Activated T-cell treated with anti-CD3 and anti-CD28 coated beads for 24 hours (primary cell): ENCODE data around the gene KCNAB1.
"Not testable (repeated sequence)": the region's sequence is repeated elsewhere in the genome, so short reads cannot be mapped to it uniquely, and the experiment has no call there.

ENCODE experiments used
- DNase-seq: peaks from one replicate; pipeline ENCODE4 v3.0.0-alpha.2; 2020; ENCODE audit warnings: low read depth

KCNAB1 gene

DNA sequence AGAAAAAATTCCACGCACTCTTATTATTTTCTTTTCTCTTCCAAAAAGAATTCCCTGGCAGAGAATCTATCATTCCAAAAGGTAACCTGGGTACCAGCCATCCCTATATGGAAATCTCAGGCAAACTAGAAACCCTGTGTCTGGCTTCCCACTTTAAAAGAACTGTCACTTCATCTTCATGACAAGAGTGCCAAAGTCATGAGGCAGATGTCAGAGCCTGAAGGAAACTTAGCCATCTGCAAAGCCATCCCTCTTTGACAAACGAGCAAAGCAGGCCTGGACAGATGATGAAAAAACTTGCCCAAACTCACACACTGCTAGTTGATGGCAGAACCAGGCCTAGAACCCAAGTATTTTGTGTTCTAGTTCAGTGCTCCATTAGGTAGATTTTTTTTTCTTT is 418.7 kb downstream of the KCNAB1 start:
- DNase-seq, result no peak

- no peak for DNase-seq
Observed at GRCh38 chr3:156539802-156540201, 419.4 kb downstream of the KCNAB1 start.

DNA sequence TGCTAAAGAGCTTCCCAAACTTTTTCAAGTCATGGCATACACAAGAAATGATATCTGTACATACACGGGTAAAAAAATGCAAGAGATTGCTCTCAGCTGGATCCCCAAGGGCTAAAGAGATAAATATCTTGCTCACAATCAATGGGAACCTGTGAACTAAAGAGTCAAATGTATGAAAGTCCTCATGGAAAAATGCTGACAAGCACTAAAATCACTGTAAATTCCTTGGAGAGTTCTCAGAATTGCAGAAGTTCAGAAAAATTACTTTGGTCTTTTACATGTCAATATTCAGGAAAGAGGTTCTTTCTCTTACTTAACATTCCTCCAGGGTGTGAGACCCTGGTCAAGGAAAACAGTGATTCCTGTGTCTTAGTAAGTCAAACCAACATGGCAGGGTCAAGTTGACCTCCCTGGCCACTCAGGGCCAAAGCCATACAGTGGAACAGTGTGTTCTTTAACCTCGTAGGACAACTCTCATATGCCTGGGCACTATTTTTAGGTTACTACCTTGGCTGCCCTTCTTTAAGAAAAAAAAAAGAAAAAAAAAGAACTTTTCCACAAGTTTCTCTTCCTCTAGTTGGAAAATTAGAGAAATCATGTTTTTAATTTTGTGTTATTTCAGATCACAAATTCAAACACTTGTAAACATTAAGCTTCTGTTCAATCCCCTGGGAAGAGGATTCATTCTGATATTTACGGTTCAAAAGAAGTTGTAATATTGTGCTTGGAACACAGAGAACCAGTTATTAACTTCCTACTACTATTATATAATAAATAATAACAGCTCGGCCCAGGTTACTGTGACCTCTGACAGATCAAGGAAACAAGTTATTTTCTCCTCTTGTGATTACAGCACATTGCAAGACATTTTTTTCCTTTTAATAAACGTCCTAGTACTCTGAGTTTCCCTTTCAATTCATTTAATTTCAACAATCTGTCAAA is 422.0 kb downstream of the KCNAB1 start:
- no peak for DNase-seq

DNA sequence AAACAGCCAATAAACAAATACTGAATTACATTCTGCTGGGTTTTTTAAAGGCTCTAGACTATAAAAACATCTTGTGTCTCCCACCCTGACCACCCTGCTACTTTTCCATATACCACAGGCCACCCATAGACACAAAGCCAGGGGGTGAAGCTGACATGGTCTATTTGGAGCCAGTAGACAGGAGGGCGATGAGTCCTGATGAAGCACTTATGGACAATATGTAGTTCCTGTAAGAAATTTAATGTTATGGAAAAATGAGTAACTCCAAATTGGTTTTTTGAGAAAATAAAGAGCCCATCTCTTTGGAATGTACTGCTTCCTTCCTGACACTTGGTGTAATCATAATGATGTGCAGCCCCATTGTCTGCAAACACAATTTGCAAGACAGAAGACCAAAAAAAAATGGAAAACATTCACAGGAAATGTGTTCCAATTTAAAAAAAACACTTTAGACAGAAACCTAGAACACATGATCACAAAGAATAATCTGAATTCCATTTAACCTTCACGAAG is 422.7 kb downstream of the KCNAB1 start:
- no peak for DNase-seq

- no peak for DNase-seq
Observed at GRCh38 chr3:156547637-156548036, 427.3 kb downstream of the KCNAB1 start.

- no peak for DNase-seq
Observed at GRCh38 chr3:156548041-156548687, 427.8 kb downstream of the KCNAB1 start.

DNA sequence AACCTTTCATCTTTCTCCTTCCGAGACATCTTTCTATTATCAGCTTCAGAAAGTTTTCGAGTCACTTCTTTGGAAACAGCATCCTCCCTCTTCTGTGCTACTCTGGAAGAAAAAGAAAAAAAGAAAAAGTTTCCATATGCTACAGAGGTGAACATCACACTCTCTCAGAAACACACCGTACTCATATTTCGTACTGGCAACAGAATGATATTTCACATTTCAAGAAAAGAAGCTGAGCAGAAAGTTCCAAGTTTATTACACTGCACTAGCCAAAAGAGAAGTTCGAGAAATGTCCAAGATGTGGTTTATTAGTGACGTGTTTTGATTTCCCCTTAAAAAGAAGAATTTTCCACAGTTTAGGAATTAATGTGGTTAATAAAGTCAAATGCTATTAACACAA is 428.5 kb downstream of the KCNAB1 start:
- no peak for DNase-seq

GRCh38 chr3:156551261-156551660 is 430.9 kb downstream of the KCNAB1 start:
- DNase-seq, result no peak

DNA sequence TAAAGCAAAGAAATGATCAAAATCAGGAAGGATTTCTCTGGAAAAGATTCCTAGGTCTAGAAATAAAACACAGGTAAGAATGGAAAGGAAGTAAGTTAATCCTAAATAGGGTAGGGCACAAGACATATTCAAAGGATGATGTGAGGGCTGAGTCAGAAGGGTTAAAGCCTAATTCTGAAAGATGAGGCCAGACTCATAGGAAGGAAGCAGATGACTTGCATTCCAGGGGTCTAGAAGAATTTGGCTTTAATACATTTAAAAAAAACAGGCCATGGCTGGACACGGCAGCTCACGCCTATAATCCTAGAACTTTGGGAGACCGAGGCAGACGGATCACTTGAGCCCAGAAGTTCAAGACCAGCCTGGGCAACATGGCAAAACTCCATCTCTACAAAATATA is 431.4 kb downstream of the KCNAB1 start:
- no peak for DNase-seq

DNA sequence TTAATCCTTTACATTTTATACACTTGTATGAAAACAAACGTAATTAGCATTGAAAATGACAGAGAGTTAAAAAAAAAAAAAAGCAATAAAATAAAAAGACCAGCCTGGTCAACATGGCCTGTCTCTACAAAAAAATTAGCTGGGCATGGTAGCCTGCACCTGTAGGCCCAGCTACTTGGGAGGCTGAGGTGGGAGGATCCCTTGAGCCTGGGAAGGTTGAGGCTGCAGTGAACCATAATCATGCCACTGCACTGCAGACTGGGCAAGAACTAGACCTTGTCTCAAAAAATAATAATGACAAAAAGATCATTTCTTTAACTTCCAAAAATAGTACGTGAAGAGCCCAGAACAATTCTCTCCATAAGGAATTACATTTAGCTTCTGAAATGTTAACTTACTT is 432.6 kb downstream of the KCNAB1 start:
- no peak for DNase-seq

- no peak for DNase-seq
Observed at GRCh38 chr3:156553705-156554356, 433.5 kb downstream of the KCNAB1 start.

- DNase-seq, result no peak
Observed at GRCh38 chr3:156554515-156554841, 434.1 kb downstream of the KCNAB1 start.

- DNase-seq, result peak; percentile 98
Observed at GRCh38 chr3:156554842-156555687, 434.7 kb downstream of the KCNAB1 start, which contains the start of gene SSR3. TSS of gene SSR3 (minus strand) at chr3:156555117. CDS start at chr3:156555089, 28 bp downstream.

GRCh38 chr3:156558389-156558788 is 438.0 kb downstream of the KCNAB1 start:
- no peak for DNase-seq

GRCh38 chr3:156559321-156559720 is 438.9 kb downstream of the KCNAB1 start:
- no peak for DNase-seq

DNA sequence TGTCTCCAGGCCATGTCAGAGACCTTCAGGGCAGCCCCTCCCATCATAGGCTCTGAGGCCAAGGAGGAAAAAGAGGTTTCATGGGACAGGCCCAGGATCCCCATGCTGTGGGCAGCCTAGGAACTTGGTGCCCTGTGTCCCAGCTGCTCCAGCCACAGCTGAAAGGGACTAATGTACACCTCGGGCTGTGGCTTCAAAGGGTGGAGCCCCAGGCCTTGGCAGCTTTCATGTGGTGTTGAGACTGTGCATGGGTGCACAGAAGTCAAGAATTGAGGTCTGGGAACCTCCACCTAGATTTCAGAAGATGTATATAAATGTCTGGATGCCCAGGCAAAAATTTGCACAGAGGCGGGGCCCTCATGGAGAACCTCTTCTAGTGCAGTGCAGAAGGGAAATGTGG is 441.2 kb downstream of the KCNAB1 start:
- DNase-seq, result no peak

DNA sequence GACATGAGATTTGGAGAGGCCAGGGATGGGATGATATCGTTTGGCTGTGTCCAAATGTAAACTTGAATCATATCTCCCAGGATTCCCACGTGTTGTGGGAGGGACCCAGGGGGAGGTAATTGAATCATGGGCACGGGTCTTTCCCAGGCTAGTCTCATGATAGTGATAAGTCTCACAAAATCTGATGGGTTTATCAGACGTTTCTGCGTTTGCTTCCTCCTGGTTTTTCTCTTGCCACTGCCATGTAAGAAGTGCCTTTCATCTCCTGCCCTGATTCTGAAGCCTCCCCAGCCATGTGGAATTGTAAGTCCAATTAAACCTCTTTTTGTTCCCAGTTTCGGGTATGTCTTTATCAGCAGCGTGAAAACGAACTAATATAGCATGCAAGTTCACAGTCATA is 442.1 kb downstream of the KCNAB1 start:
- DNase-seq, result not testable (repeated sequence)

GRCh38 chr3:156563900-156564682 is 443.7 kb downstream of the KCNAB1 start:
- DNase-seq, result no peak

- DNase-seq, result not testable (repeated sequence)
Observed at GRCh38 chr3:156569016-156569415, 448.6 kb downstream of the KCNAB1 start.

- not testable (repeated sequence) for DNase-seq
Observed at GRCh38 chr3:156569881-156570280, 449.5 kb downstream of the KCNAB1 start.

DNA sequence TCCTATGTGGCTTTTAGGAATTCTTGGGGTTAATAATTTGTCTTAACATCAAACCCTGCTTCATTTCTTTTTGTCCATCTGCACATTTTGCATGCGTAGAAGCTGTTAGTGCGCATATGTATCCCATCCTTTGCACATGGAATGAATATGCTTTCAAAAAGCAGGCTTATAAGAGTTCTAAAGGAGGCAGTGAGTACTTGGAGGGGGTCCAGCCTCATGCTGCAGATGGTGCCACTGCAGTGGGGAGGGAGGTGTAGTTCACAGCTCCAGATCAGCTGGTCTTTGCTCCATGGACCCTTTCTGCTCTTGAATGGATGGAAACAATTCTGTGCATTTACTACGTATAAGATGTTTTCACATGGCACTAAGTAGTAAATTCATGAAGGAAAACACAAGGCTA is 455.3 kb downstream of the KCNAB1 start:
- DNase-seq, result no peak
